ENCODE data around the gene PIP5K1B. TPM values are rescaled to one million over a fixed set of nuclear protein-coding genes. Genes with fewer than 3 reads are reported as not detected.

PIP5K1B gene
- total RNA-seq, 1 experiment from 2014 or later: 9.0 TPM

GRCh38 chr9:68887232-68887631, 182.2 kb downstream of the PIP5K1B start:
- Mint-ChIP-seq H3K27me3 (ENCODE audit: unreplicated experiment) (no peaks in the 10 kb centered on the region), H3K4me1 (ENCODE audit: low read depth, unreplicated experiment) (no peaks in the 10 kb centered on the region), H3K36me3 (ENCODE audit: insufficient read depth, unreplicated experiment) (no peaks in the 10 kb centered on the region), H3K27ac (ENCODE audit: unreplicated experiment) (no peak overlapping the region), H3K9me3 (ENCODE audit: low read depth, unreplicated experiment) (no peaks in the 10 kb centered on the region), H3K4me3 (ENCODE audit: low read depth, unreplicated experiment) (no peak overlapping the region)
- BruUV-seq (replicated peaks): no TSS peak
- no peak for DNase-seq
- CTCF ChIA-PET: no interaction called here
- intact Hi-C loops (cut with micrococcal nuclease; ENCODE audit: unreplicated experiment): no loop called here
- TF ChIP-seq CTCF (IDR thresholded peaks at IDR 0.05; ENCODE audit: unreplicated experiment): no peak

GRCh38 chr9:68894502-68894901, 189.5 kb downstream of the PIP5K1B start:
- intact Hi-C loops (cut with micrococcal nuclease; ENCODE audit: unreplicated experiment): no loop called here
- Mint-ChIP-seq H3K4me1 (ENCODE audit: low read depth, unreplicated experiment) (no peaks in the 10 kb centered on the region), H3K27me3 (ENCODE audit: unreplicated experiment) (no peaks in the 10 kb centered on the region), H3K36me3 (ENCODE audit: insufficient read depth, unreplicated experiment) (no peaks in the 10 kb centered on the region), H3K9me3 (ENCODE audit: low read depth, unreplicated experiment) (no peaks in the 10 kb centered on the region), H3K27ac (ENCODE audit: unreplicated experiment) (no peak overlapping the region), H3K4me3 (ENCODE audit: low read depth, unreplicated experiment) (no peak overlapping the region)
- CTCF ChIA-PET: no interaction called here
- DNase-seq: no peak
- no peak for TF ChIP-seq CTCF (IDR thresholded peaks at IDR 0.05; ENCODE audit: unreplicated experiment)
- no TSS peak for BruUV-seq (replicated peaks)

GRCh38 chr9:68895741-68896478, 190.9 kb downstream of the PIP5K1B start:
- CTCF ChIA-PET: no interaction called here
- BruUV-seq (replicated peaks): no TSS peak
- no peaks in the 10 kb centered on the region for H3K27me3 Mint-ChIP-seq (ENCODE audit: unreplicated experiment)
- no peaks in the 10 kb centered on the region for H3K36me3 Mint-ChIP-seq (ENCODE audit: insufficient read depth, unreplicated experiment)
- intact Hi-C loops (cut with micrococcal nuclease; ENCODE audit: unreplicated experiment): no loop called here
- H3K27ac Mint-ChIP-seq (ENCODE audit: unreplicated experiment): no peak overlapping the region
- no peaks in the 10 kb centered on the region for H3K4me1 Mint-ChIP-seq (ENCODE audit: low read depth, unreplicated experiment)
- no peaks in the 10 kb centered on the region for H3K9me3 Mint-ChIP-seq (ENCODE audit: low read depth, unreplicated experiment)
- TF ChIP-seq CTCF (IDR thresholded peaks at IDR 0.05; ENCODE audit: unreplicated experiment): no peak
- no peak for DNase-seq
- H3K4me3 Mint-ChIP-seq (ENCODE audit: low read depth, unreplicated experiment): no peak overlapping the region

DNA sequence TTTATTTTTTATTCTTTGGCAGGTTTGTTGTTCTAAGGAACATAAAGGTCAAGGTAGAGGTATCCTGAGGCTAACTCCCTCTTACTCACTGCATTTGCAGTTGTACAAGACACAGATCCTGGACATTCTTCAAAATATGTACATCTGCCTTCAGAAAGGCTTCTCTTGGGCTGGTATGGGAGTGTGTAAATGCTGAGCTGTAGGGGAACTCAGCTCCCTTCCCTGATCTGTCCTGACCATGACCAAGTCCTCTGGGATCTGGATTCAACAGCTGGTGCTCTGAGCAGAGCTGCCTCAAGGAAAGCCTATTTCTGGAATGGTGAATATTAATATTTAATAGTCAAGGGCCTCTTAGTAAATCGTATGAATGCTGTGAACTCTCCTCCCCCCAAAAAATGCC, 191.4 kb downstream of the PIP5K1B start:
- no TSS peak for BruUV-seq (replicated peaks)
- CTCF ChIA-PET: no interaction called here
- TF ChIP-seq CTCF (IDR thresholded peaks at IDR 0.05; ENCODE audit: unreplicated experiment): no peak
- DNase-seq: no peak
- Mint-ChIP-seq H3K9me3 (ENCODE audit: low read depth, unreplicated experiment) (no peaks in the 10 kb centered on the region), H3K4me3 (ENCODE audit: low read depth, unreplicated experiment) (no peak overlapping the region), H3K4me1 (ENCODE audit: low read depth, unreplicated experiment) (no peaks in the 10 kb centered on the region), H3K27ac (ENCODE audit: unreplicated experiment) (no peak overlapping the region), H3K36me3 (ENCODE audit: insufficient read depth, unreplicated experiment) (no peaks in the 10 kb centered on the region), H3K27me3 (ENCODE audit: unreplicated experiment) (no peaks in the 10 kb centered on the region)
- intact Hi-C loops (cut with micrococcal nuclease; ENCODE audit: unreplicated experiment): no loop called here

Measured in Calu3 (cell line).